Loucy (cell line): Measurements from ENCODE around the gene ZNF629.

ENCODE experiments used
- H2AFZ ChIP-seq: fragments of 200-600 bp; sonication (generic); 2 replicates; pipeline ENCODE4 v1.6.0; 2016; ENCODE audit warnings: antibody characterized with exemption, mild to moderate bottlenecking, low read length, moderate library complexity
- H3F3A ChIP-seq: fragments of 200-600 bp; 2 replicates; pipeline ENCODE4 v1.6.0; 2016; ENCODE audit warnings: antibody characterized with exemption, low read depth, mild to moderate bottlenecking
- H3K27me3 ChIP-seq: fragments of 200-600 bp; sonication (generic); 2 replicates; pipeline ENCODE4 v1.6.1; 2014; ENCODE audit warnings: low read length, mild to moderate bottlenecking; ENCODE audit not compliant: insufficient read depth, poor library complexity, severe bottlenecking
- H3K36me3 ChIP-seq: fragments of 200-600 bp; sonication (generic); 2 replicates; pipeline ENCODE4 v1.6.1; 2016; ENCODE audit warnings: low read length; ENCODE audit not compliant: insufficient read depth
- H3K4me1 ChIP-seq: fragments of 200-600 bp; sonication (generic); 2 replicates; pipeline ENCODE4 v1.5.1; 2014; ENCODE audit warnings: low read length, mild to moderate bottlenecking; ENCODE audit not compliant: insufficient read depth, poor library complexity, severe bottlenecking
- H3K4me2 ChIP-seq: fragments of 200-600 bp; sonication (generic); 2 replicates; pipeline ENCODE4 v1.6.0; 2014; ENCODE audit warnings: antibody characterized with exemption, low read length, low read depth, mild to moderate bottlenecking; ENCODE audit not compliant: poor library complexity, severe bottlenecking
- H3K4me3 ChIP-seq: fragments of 200-600 bp; sonication (generic); 2 replicates; pipeline ENCODE4 v1.5.1; 2014; ENCODE audit warnings: low read length, mild to moderate bottlenecking, mixed read lengths; ENCODE audit not compliant: poor library complexity, severe bottlenecking
- H3K79me2 ChIP-seq: fragments of 200-600 bp; sonication (generic); 2 replicates; pipeline ENCODE4 v1.6.1; 2014; ENCODE audit warnings: low read length; ENCODE audit not compliant: insufficient read depth
- H3K9ac ChIP-seq: fragments of 200-600 bp; sonication (generic); 2 replicates; pipeline ENCODE4 v1.6.0; 2014; ENCODE audit warnings: mild to moderate bottlenecking, low read depth, low read length, moderate library complexity; ENCODE audit not compliant: poor library complexity, severe bottlenecking
- H3K9me2 ChIP-seq: fragments of 200-600 bp; sonication (generic); replicated peaks from 2 replicates; pipeline ENCODE4 v1.6.1; 2016; ENCODE audit warnings: low read depth, low read length, mixed read lengths
- H3K9me3 ChIP-seq: fragments of 200-600 bp; sonication (generic); 2 replicates; pipeline ENCODE4 v1.6.1; 2014; ENCODE audit warnings: mild to moderate bottlenecking, antibody characterized with exemption, low read length, low read depth; ENCODE audit not compliant: insufficient read depth
- H4K20me1 ChIP-seq: fragments of 200-600 bp; sonication (generic); 2 replicates; pipeline ENCODE4 v1.6.0; 2014; ENCODE audit warnings: antibody characterized with exemption, low read length, mild to moderate bottlenecking; ENCODE audit not compliant: insufficient read depth, poor library complexity, severe bottlenecking
- EZH2phosphoT487 ChIP-seq: fragments of 200-600 bp; IDR thresholded peaks from 2 replicates; pipeline ENCODE4 v1.6.1; 2018; ENCODE audit warnings: antibody characterized with exemption, mild to moderate bottlenecking, moderate library complexity, borderline replicate concordance
- TF ChIP-seq, protein P1 (sequence below): fragments of 200-600 bp; sonication (generic); conservative IDR thresholded peaks from 2 replicates; pipeline ENCODE4 v1.5.1; 2014; ENCODE audit warnings: mild to moderate bottlenecking, antibody characterized with exemption, low read length

ZNF629 gene

DNA sequence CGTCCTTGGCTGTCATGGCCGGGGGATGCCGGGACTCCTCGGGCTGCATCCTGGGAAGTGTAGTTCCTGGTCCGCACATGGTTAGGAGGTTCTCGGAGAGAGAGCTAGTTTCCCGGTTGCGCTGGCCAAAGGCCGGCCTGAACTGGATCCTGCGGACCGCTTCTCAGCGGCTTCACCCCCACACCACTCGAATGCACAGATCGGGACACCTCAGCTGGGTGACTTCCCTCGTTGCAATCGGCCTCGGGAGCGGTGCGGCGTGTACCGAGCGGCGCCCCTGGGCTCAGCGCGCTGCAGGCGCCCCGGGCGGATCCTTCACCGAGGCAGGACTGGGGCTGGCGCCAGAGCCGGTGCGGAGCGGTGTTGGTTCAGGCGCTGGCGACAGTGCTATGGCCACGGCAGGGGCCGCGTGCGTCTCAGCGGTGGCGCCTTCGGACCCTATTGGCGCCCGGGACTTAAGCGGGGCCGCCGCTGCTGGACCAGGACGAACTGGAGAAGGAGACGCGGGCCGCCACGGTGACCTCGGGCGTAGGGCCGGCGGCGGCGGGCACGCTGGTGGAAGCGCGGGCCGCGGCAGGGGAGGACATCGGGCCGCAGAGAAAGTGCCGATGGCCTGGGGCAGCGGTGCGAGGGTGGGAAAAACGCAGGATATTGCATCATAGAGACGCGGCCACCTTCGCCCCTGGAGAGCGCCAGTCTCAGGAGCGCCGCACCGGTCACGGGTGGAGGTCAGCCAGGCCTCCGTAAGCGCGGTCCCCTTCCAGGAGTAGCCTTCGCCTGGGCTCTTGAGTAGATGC is 11.4 kb downstream of the ZNF629 start:
- Histone ChIP-seq H4K20me1 (no peaks in the 10 kb centered on the region), H3K9me3 (no peaks in the 10 kb centered on the region), H3K79me2 (no peaks in the 10 kb centered on the region), H3K4me2 (no peak overlapping the region), H3K4me1 (no peaks in the 10 kb centered on the region), H3K9ac (no peak overlapping the region), H2AFZ (no peak overlapping the region), H3K36me3 (peaks cover 34% of the 10 kb centered on the region; the same call in 1 of the 2 replicates), H3K9me2 (no peaks in the 10 kb centered on the region), H3K4me3 (no peak overlapping the region), H3F3A (no peaks in the 10 kb centered on the region), H3K27me3 (no peaks in the 10 kb centered on the region)
- TF ChIP-seq, protein P1, sequence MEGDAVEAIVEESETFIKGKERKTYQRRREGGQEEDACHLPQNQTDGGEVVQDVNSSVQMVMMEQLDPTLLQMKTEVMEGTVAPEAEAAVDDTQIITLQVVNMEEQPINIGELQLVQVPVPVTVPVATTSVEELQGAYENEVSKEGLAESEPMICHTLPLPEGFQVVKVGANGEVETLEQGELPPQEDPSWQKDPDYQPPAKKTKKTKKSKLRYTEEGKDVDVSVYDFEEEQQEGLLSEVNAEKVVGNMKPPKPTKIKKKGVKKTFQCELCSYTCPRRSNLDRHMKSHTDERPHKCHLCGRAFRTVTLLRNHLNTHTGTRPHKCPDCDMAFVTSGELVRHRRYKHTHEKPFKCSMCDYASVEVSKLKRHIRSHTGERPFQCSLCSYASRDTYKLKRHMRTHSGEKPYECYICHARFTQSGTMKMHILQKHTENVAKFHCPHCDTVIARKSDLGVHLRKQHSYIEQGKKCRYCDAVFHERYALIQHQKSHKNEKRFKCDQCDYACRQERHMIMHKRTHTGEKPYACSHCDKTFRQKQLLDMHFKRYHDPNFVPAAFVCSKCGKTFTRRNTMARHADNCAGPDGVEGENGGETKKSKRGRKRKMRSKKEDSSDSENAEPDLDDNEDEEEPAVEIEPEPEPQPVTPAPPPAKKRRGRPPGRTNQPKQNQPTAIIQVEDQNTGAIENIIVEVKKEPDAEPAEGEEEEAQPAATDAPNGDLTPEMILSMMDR: no peak
- no peak for TF ChIP-seq EZH2phosphoT487

DNA sequence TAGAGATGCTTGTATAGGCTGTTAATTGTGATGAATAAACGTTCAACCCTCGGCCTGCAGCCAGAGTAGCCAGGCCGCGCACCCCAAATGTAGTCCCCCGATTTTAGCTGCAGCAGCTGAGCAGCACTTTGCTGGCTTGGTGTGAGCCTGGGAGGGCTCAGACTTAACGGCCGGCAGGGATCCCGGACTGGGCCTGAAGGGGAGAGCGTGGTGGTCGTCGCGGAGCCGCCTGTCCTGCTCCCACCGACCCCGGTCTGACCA is 11.9 kb downstream of the ZNF629 start:
- Histone ChIP-seq H3F3A (no peaks in the 10 kb centered on the region), H3K4me2 (no peak overlapping the region), H3K4me3 (no peak overlapping the region), H3K36me3 (peaks cover 39% of the 10 kb centered on the region; the same call in 1 of the 2 replicates), H3K27me3 (no peaks in the 10 kb centered on the region), H2AFZ (no peak overlapping the region), H3K79me2 (no peaks in the 10 kb centered on the region), H3K9me2 (no peaks in the 10 kb centered on the region), H3K9me3 (no peaks in the 10 kb centered on the region), H3K9ac (no peak overlapping the region), H4K20me1 (no peaks in the 10 kb centered on the region), H3K4me1 (no peaks in the 10 kb centered on the region)
- TF ChIP-seq, protein P1: no peak
- TF ChIP-seq EZH2phosphoT487: no peak

DNA sequence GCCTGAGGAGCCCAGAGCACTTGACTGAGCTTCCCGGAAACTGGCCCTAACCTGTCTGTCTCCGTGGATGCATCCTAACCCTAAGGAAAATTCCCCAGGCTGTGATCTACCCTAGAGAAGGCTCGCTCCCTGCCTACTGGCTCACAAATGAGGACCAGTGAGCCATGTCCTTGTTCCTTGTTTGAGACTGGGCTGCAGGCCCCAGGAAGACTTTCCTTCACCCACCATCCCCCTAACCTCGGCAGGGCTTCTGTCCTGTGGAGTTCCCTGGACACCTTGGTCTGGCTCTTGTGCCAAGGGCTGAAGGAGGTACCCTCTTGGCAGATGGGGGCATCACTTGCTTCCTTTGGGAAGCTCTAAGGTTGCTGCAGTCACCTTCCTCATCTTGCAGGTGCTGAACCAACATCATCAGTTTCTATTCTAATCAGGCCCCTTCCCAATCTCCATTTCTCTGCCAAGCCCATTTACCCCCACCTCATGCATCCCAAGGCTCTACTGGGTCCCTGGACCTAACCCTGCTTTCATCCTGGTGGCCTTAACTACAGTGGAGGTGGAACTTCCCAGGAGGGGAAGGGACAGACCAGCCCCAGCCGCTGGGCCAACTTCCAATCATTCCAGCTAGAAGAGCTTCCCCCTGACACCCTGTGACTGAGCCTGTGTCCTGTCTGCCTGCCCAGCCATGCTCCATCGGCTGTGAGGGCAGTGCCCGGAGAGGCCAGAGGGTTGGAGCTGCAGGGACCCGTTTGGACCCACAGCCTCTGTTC is 12.5 kb downstream of the ZNF629 start:
- Histone ChIP-seq H3K36me3 (peaks cover 42% of the 10 kb centered on the region; the same call in 1 of the 2 replicates), H3K9me3 (no peaks in the 10 kb centered on the region), H3K4me2 (no peak overlapping the region), H3K4me3 (no peak overlapping the region), H3K27me3 (no peaks in the 10 kb centered on the region), H3K9ac (no peak overlapping the region), H4K20me1 (no peaks in the 10 kb centered on the region), H3K9me2 (no peaks in the 10 kb centered on the region), H3F3A (no peaks in the 10 kb centered on the region), H3K4me1 (no peaks in the 10 kb centered on the region), H3K79me2 (no peaks in the 10 kb centered on the region), H2AFZ (no peak overlapping the region)
- TF ChIP-seq EZH2phosphoT487: no peak
- TF ChIP-seq, protein P1: no peak
